ENCODE results near the gene CBS.
"Not testable (repeated sequence)": the region's sequence is repeated elsewhere in the genome, so short reads cannot be mapped to it uniquely, and the experiment has no call there.

DNA sequence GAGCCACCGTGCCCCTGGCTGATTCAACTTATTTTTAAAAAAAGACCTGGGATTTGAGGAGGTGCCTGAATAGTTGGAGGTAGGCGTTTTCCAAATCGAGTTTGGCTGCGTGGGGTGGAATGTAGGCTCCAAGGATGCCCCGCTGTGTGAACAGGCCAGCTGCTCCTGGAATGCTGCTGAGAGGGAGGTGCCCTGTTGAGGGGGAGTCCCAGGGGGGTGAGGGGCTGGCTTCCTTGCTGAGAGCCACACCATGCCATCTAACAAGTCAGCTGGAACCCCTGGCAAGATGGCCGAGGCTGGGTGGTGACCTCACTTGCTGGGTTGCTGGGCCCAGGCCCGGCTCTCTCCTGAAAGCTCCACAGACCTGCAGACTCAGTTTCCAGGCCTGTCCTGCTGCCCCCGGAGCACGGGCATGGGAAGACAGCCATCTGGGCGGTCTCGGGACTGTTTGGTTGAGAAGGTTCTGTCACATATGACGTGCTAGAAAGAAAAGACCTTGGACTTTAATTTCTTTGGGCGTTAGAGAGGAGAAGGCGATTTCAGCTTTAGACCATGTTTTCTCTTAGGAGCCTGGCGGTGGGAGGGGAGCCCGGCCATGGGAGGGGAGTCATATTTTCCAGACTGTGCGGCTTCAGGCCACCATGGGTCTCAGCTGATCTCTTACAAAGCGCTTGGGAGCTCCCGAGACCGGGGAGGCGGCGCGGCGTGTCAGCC is 7.1 kb upstream of the CBS start:
- TF ChIP-seq EZH2 (IDR thresholded peaks at IDR 0.05; ENCODE audit: borderline replicate concordance, insufficient read depth, low read depth, low read length, poor library complexity, severe bottlenecking), result not testable (repeated sequence)
- TF ChIP-seq, protein P1, sequence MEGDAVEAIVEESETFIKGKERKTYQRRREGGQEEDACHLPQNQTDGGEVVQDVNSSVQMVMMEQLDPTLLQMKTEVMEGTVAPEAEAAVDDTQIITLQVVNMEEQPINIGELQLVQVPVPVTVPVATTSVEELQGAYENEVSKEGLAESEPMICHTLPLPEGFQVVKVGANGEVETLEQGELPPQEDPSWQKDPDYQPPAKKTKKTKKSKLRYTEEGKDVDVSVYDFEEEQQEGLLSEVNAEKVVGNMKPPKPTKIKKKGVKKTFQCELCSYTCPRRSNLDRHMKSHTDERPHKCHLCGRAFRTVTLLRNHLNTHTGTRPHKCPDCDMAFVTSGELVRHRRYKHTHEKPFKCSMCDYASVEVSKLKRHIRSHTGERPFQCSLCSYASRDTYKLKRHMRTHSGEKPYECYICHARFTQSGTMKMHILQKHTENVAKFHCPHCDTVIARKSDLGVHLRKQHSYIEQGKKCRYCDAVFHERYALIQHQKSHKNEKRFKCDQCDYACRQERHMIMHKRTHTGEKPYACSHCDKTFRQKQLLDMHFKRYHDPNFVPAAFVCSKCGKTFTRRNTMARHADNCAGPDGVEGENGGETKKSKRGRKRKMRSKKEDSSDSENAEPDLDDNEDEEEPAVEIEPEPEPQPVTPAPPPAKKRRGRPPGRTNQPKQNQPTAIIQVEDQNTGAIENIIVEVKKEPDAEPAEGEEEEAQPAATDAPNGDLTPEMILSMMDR (IDR thresholded peaks at IDR 0.05), result not testable (repeated sequence)
